ENCODE measurements around the gene GLI3.

The GLI3 gene

GRCh38 chr7:42090056-42090455 lies 147.0 kb downstream of the GLI3 start:
- no peak overlapping the region for H3K4me3 ChIP-seq (ENCODE audit: low read depth, low read length)
- TF ChIP-seq CTCF (IDR thresholded peaks at IDR 0.05; ENCODE audit: low read depth, low read length) = no peak

GRCh38 chr7:42087616-42088015 lies 149.4 kb downstream of the GLI3 start:
- no peak overlapping the region for H3K4me3 ChIP-seq (ENCODE audit: low read depth, low read length)
- no peak for TF ChIP-seq CTCF (IDR thresholded peaks at IDR 0.05; ENCODE audit: low read depth, low read length)

GRCh38 chr7:42085531-42085930 lies 151.5 kb downstream of the GLI3 start:
- H3K4me3 ChIP-seq (ENCODE audit: low read depth, low read length) = no peak overlapping the region
- TF ChIP-seq CTCF (IDR thresholded peaks at IDR 0.05; ENCODE audit: low read depth, low read length) = no peak

GRCh38 chr7:42084263-42084662 lies 152.7 kb downstream of the GLI3 start:
- no peak overlapping the region for H3K4me3 ChIP-seq (ENCODE audit: low read depth, low read length)
- TF ChIP-seq CTCF (IDR thresholded peaks at IDR 0.05; ENCODE audit: low read depth, low read length) = no peak

- no peak for TF ChIP-seq CTCF (IDR thresholded peaks at IDR 0.05; ENCODE audit: low read depth, low read length)
- H3K4me3 ChIP-seq (ENCODE audit: low read depth, low read length) = no peak overlapping the region
Observed at GRCh38 chr7:42083284-42083683, 153.7 kb downstream of the GLI3 start.

- H3K4me3 ChIP-seq (ENCODE audit: low read depth, low read length) = no peak overlapping the region
- no peak for TF ChIP-seq CTCF (IDR thresholded peaks at IDR 0.05; ENCODE audit: low read depth, low read length)
Observed at GRCh38 chr7:42082144-42082543, 154.9 kb downstream of the GLI3 start.

- TF ChIP-seq CTCF (IDR thresholded peaks at IDR 0.05; ENCODE audit: low read depth, low read length) = no peak
- H3K4me3 ChIP-seq (ENCODE audit: low read depth, low read length) = no peak overlapping the region
Observed at GRCh38 chr7:42081671-42082070, 155.3 kb downstream of the GLI3 start.

Measured in WI38 (cell line).